AG20443 (cell line): ENCODE measurements around the gene P2RY2.
"Not testable (repeated sequence)": the region's sequence is repeated elsewhere in the genome, so short reads cannot be mapped to it uniquely, and the experiment has no call there.

Source experiments
- DNase-seq: peaks from one replicate; pipeline ENCODE4 v3.0.0; 2012; ENCODE audit warnings: low spot score, mixed read lengths

Gene P2RY2

DNA sequence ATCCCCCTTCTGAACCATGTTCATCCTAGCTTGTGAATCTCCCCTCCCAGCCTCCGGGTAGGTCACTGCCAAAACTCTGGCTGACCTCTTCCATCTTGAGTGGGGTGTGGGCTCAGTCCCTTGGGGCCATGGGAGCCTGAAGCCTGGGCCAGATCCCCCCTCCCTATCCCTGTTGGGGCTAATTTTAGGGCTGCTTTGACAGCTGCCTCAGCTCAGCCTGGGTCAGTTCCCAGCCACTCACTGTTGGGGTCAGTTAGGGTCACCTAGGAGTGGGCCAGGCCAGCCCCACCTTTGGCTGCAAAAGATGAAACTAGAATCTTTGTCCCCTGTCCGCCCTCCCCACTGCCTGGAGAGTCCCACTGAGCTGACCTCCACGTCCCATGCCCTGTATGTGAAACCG is 29.8 kb upstream of the P2RY2 start:
- DNase-seq, result no peak

DNA sequence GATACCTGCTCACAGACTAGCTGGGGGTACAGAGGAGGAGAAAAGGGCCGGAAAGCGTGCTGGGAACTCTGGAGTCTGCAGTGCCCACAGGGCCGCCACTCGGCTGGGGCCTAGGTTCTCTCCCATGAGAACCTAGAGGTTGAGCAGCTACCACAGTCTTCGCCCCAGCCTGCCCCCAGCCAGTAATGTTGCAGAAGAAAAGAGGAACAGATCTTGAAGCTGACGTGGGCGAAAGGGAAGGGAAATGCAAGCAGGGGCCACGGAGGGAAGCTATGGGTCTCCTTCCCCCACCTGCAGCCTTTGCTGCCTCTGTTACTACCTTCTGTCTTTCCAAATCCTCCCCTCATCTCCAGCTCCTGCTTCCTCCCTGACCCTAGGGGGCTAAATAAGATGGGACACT is 28.8 kb upstream of the P2RY2 start:
- DNase-seq, result no peak

DNA sequence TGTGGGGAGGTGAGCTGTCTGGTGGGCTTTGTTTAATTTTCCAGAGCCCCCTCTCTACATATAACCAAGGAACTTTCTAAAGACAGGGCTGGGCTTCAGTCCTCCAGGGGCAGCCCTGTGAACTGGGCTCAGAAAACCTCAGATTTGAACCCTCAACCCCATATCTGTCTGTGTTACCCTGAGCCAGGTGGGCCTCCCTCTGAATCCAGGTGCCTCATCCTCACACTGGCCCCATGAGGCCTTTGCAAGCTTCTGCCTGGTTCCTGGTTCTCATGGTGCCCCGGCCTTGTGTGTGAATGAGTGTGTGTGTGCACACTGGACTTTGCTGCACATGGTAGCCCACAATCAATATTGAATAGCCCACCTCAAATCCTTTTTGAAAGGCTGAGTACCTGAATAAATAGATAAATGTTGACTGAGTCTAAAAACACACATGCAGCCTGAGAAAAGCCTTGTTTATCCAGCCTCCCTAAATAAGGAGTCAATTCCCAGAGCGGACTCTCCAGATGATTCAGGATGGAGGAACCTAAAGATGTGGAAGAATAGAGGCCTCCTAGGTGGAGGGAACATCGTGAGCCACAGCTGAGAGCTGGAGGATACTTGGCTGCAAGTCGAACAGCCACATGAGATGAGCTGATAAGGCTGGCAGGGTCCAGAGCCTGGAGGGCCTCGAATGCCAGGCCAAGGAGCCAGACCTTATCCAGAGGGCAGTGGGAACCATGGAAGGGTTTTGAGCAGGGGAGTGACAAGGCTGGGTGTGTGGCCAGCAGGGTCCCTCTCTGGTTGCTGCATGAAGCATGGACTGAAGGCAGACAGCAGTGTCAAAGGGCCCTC is 28.1 kb upstream of the P2RY2 start:
- no peak for DNase-seq

DNA sequence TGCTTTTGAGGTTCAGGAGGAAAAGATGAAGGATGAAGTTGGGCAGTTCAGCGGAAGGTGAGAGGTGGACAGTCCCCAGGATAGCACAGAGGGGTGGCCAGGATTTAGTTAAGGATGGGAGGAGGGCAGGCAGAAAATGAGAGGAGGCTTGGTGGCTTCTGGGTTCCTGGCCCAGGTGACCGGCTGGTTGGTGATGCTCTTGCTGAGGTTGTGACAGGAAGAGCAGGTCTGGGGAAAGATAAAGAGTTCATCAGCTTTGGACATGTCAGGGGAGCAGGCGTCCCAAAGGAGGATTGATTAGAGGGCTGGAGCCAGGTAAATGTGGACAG is 27.6 kb upstream of the P2RY2 start:
- DNase-seq, result no peak

DNA sequence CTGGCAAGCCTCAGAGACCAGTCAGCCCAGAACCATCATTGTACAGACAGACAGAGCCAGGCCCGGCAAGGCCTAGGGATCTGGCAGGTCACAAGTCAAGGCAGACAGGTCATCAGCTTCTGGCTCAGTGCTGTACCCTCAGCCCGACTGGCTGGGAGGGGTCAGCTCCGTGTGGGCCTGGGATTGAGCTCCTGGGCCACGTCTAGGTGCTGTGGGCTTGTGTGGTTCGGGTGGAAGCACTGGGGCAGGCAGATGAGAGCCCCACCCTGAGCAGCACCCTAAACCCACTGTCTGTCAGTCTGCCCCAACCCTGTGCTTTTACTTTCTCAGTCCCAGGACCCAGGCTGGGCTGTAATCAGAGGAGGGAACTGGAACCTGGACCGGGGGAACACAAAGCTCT is 26.9 kb upstream of the P2RY2 start:
- DNase-seq, result no peak

DNA sequence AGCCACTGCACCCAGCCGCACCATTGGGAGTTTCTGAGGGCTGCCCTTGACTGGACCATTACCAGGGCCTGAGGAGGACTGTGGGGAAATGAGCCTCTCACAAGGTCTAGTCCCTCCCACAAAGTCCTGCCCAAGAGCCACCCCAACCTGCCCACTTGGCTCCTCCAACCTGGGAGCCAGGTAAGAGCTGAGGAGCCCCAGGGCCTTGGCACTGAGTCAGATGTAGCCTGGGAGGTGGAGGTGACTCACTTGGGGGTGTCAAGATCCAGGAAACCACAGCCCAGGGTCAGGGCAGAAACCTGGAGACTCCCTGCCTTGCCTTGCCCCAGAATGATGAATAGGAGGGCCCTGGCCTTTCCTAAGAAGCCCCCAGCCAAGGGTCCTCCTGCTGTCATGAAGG is 25.8 kb upstream of the P2RY2 start:
- DNase-seq, result no peak

DNA sequence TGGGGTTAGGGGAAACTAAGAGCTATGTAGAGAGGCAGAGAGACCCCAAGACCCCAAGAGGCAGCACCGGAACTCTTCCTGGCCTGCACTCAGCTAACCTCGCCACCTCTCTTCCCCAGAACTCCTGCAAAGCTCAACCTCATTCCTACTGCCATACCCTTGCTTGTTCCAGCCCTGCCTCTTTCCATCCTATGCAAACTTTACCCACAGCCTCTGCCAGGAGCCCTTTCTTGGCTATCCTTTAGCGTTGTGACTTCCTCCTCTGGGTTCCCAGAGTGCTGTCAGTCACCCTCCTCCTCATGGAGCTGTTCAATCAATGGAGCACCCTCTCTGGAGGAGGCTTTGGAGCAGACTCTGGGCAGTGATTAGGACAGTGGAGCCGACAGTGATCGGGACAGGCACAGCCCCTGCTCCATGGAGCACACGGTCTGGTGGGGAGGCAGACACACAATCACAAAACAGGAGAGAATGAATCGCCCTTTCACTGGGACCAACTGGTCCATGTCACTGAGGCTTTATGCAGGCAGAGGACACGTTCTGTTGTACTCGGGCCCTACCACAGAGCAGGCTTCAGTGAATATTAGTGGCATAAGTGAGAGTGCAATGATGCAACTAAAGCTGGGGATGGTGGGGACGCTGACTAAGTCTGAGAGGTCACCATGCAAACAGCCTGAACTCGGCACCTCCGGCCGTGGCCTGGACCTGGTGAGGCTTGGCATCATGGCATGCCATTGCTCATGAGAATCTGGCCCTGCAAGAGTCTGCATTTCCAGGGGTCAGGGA is 24.6 kb upstream of the P2RY2 start:
- DNase-seq, result no peak

DNA sequence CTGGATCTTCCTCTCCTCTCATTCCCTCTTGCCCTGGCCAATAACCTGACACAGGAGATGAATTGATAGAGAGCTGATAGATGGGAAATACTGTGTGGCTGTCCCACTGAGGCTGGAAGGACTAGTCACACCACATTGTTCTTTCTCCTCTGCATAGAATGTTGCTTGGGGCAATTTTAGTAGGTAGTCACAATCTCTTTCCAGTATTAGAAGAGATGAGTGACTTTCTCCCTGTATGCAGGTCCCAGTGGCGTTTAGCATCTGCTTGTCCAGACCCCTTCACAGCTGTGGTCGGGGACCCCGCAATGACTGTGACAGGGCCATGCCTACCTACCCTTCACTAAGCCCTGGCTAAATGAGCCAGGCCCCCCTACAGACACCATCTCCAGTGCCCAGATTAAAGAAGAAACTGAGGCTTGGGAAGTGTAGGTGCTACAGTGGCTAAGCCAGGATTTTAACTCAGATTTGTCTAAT is 24.0 kb upstream of the P2RY2 start:
- no peak for DNase-seq

DNA sequence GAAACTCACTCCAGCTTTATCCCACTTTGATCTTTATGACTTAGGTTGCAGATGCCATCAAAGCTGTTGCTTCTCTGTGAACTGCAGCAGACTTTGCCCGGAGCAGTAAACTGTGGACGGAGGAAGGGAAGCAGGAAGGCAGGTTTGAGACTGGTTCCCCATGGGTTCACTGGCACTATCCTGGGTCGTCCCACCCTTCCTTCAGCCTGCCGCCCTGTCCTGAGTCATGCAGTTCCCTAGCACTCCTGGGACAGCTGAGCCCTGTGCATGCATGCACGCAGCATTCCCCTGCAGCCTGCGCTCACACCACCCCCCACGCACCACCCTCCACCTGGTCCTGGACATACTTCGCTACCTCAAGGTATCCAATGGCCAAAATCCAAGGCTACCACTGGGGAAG is 23.5 kb upstream of the P2RY2 start:
- DNase-seq, result no peak

DNA sequence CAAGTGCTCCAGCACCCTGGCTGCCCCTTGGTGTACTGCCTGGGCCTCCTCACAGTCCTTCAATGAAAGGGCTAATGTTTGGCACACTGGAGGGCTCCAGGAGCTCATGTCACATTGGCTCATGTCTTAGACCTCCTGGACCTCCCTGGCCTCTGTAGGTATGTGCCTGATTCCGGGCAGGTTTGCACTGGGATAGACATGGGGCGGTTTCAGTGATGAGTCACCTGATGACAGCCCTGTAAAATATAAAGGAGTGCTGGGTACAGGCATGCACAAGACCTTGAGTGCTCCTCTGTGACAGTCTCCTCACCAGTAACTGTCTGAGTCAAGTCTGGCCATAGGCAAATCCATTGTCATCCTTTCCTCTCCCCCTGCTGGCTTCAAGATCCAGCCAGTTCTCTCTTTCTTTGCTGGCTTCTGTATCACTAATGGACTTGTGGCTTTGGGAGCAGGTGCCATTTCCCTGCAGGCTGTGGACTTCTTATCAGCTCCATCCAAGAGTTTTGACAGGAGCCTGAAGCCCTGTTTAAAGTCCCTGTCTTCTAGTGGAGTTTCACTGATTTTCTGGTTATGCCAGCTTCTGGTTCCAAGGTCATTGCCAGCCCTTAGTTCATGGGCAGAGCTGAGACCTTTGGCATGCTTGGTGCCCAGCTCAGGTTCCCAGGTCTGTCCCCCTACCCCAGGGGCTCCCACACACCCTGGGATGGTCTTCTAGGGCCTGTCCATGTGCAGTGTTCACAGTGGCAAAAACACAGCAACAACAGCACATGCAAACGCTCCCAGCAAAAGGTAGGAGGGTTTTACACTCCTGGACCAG is 22.7 kb upstream of the P2RY2 start:
- no peak for DNase-seq

DNA sequence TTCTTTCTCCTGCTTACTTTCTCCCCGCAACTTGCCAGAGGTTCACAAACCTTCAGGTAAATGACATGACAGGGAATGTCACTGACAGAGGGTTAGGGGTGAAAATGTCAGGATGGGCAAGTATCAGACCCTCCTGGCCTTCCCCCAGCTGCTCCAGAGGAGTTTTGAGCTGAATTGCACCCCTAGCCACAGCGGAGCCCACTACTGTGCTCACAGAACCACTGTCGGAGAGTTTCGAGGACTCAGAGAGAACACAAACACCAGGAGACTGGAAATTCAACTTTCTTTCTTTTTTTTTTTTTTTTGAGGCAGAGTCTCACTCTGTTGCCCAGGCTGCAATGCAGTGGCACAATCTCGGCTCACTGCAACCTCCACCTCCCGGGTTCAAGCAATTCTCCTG is 21.5 kb upstream of the P2RY2 start:
- DNase-seq, result no peak

DNA sequence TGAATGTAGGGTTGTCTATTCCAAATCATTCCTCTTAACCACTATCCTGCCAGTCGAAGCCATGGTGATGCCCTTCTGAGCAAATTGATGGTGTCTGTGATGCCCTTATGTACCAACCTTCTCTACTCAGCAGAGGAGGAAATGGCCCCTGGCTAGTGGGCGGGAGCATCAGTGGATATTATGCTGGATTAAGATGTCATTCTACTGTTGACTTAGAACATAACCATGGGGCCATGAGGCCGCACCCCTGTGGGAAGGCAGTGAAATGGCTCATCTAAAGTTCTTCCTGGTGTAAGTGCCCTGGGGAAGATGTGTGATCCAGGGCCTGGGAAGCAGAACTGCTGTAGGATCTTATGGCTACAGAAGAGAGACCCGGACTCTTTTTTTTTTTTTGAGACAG is 20.7 kb upstream of the P2RY2 start:
- DNase-seq, result no peak

DNA sequence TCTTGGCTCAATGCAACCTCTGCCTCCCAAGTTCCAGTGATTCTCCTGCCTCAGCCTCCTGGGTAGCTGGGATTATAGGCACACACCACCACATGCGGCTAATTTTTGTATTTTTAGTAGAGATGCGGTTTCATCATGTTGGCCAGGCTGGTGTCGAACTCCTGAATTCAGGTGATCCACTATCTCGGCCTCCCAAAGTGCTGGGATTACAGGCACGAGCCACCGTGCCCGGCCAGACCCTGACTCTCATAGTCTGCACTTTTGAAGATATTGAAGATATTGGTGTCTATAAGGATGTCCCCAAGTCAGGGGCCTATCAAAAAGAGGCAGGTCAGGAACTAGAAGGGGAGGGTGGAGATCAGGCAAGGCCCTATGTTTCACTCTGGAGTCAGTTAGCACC is 20.3 kb upstream of the P2RY2 start:
- DNase-seq, result not testable (repeated sequence)

DNA sequence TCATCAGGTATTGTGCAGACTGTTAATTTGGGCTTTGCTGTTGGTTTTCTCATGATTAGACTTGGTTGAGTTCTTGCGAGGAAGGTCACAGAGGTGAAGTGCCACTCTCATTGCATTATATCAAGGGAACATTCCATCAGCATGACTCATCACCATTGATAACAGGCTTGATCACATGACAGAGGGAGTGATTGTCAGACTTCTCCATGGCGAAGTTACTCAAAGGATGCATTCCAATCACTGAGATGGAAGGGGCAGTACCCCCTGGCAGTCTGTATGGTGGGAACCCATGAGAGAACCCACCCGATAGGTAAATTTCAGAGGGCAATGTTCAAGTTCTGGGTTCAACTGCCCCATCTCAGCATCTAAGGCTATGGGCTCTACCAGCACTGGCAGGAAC is 19.4 kb upstream of the P2RY2 start:
- DNase-seq, result no peak

DNA sequence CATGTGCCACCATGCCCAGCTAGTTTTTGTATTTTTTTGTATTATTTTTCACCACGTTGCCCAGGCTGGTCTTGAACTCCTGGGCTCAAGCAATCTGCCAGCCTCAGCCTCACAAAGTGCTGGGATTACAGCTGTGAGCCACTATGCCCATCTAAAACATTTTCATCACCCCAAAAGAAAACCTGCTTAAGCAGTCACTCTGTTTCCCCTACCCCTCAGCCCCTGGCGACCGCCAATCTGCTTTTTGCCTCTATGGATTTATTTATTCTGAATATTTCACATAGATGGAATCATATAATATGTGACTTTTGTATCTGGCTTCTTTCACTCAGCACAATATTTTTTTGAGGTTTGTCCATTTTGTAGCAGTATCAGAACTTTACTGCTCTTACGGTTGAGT is 18.6 kb upstream of the P2RY2 start:
- no peak for DNase-seq

DNA sequence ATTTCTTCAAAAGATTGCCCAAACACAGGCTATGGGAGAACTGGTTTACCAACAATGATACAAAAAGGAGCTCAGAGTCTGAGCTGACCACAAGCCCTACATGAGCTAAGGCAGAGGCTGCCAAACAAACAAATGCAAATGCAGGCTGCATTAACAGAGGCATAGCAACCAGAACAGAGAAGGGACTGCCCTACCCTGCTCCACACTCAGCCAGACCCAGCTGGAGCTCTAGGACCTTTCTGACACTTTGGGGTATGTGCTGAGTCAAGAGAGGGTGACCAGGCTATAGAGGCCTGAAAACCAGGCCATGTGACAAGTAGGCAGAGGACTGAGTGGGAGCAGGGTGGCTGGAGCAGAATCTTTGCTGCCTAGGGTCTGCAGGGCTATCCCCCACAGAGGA is 17.8 kb upstream of the P2RY2 start:
- no peak for DNase-seq

DNA sequence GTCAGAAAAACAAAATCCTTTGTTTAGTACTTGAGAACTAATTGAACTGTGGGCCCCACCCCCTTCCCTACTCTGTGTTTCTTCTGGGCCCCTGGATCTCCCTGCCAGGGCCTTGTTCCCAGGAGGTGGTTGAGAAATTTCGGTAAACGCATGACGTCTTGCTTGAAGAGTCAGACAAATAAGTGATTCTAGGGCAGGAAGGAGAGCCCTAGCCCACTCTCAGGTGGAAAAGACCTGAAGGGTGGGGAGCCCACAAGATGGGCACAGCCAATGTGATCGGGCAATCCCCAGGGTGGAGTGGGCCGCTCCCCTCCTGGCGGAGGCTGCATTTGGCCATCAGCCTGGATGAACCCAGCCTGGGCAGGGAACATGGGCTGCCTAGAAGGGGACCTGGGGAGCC is 16.8 kb upstream of the P2RY2 start:
- no peak for DNase-seq

DNA sequence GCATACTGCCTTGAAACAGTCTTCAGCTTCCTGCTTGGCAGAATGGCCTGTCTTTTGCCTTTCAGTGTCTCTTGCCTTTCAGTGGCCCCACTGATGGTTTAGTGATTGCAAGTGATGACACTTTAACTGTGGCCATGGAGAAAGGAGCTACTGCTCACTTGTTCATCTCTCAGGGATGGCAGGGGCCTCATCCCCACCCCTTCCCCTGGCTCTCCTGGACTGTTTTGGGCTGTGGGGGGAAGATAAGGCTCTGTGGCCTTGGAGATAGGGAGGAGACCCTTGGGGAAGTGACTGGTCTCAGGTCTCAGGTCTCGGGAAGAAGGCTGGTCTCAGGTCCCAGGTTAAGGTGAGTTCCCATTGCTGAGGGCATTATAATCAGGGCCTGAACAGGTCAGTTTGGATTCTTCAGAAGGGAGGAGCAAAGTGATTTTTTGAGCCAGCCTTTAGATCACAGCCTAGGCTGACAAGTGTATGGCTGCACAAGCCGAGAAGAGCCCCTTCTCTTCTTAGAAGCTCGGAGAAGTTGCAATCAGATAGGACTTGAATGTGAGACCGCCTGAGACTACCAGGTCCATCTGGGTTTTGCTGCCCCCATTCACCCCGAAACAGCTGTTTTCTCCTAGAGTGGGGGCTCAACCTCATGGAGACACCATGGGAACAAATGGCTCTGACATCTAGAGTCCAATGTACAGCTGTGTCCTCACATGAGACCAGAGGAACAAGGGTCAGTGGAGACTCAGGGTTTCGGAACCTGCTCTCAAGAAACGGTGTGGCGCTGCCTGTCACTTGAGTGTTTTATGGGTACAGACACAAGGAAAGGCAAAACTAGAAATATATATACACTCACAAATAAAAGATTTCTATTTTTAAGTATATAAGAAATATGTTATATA is 15.9 kb upstream of the P2RY2 start:
- no peak for DNase-seq

DNA sequence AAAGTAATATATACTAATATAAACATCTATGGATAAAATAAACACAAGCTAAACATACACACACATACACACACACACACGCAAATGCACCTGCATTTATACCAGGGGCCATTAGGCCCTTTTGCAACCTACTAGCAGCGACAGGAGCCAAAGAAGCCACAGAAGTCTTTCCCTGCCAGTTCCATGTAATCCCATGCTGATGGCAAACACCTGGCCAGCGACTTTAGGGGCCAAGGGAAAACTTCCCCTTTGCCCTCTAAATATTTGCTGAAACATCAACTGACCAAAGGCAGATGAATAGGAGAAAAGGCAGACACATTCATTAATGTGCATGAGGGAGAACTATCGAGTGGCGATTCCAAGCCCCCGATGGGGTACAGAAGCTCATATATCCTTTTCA is 14.8 kb upstream of the P2RY2 start:
- no peak for DNase-seq

DNA sequence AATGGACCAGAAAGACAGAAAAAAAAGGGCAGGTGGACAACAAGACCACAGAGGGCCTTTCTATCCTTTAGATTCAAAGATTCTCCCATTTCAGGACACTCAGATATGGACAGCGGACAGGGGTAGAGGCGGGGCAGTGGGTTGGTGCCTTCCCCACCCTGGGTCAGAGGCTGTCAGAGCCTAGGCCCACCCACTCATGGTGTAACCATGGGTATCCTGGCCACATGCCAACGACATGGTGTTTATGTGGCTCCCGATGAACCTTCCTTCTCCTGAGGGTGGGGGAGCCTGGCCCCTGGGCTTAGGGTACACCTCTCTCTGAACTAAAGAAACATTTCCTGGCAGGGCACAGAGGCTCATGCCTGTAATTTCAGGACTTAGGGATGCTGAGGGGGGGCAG is 14.3 kb upstream of the P2RY2 start:
- no peak for DNase-seq

DNA sequence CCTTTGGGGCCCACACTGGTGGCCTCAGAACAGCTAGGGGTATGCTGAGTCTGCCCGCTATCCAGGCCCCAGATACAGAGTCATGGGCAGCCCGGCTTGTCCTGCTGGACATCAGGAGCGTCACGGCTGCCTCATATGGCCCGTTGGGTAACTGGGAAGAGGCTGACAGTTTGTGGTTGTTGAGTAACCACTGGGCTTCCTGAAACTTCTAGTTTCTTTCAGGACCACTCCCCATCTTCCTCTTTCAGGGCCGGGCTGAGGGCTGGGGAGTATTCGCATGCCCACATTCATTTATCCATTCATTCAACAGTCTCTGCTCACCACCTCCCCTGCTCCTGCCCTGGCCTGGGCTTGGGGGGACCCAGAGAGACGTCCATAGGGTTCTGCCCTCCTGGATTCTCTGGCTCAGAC is 13.4 kb upstream of the P2RY2 start:
- DNase-seq, result no peak
